NCI-H446 treated with DMSO at 0.1 percent for 48 hours (cell line): ENCODE measurements around the gene DHRS1.
"Not testable (repeated sequence)": the region's sequence is repeated elsewhere in the genome, so short reads cannot be mapped to it uniquely, and the experiment has no call there.

Source experiments
- DNase-seq: peaks from one replicate; lab custom pipeline; 2025; lab: John Stamatoyannopoulos, UW

The DHRS1 gene

GRCh38 chr14:24246765-24247212 lies 52.8 kb downstream of the DHRS1 start:
- DNase-seq: no peak

GRCh38 chr14:24245350-24245749 lies 54.2 kb downstream of the DHRS1 start:
- not testable (repeated sequence) for DNase-seq

DNA sequence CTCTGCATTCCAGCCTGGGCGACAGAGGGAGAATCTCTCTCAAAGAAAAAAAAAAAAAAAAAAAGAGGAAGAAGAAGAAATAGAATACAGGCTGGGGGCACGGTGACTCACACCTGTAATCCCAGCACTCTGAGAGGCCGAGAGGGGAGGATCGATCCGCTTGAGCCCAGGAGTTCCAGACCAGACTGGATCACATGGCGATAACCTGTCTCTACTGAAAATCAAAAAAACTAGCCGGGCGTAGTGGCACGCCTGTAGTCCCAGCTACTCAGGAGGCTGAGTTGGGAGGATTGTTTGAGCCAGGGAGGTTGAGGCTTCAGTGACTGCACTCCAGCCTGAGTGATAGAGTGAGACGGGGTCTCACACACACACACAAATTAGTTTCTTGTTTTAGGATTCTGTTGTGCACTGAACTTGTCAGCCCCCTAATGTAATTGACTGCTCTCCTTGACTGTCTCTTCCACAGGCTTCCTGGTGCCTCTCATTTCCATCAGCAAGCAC lies 56.2 kb downstream of the DHRS1 start:
- DNase-seq: no peak

DNA sequence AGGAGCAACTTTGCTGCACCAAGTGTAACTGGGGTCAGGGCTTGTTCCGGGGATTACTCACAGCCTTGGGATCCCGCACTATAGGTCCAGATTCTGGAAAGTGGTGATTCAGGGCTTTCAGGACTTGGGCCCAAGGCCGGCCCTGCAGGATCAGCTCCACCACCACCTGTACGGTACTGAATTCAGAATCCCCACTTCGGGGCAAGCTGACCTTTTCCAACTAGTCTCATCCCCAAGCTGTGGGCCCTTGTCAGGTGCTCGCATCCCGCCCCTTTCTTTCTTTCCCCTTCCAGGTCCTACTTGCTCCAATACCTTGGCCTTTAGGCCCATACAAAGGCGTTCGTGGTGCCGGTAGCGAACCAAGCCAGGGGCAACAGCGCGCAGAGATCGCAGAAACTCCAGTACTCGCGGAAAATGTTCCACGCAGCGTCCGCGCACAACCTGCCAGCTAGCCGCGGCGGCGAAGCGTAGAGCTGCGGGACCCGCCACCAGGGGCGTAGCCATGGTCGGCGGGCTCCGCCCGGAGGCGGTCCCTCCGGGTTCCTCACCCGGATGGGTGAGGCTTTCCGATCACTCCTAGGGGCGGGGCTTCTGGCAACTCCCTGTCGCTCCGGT lies 57.6 kb downstream of the DHRS1 start:
- DNase-seq: peak; percentile 95
